Thyroid gland (tissue), 4 donors: Measurements from ENCODE around the gene WDR64.

ENCODE experiments used
- CTCF ChIP-seq, 6 experiments: fragments of 200-600 bp in 3 of 6; fragments of 450-650 bp in 3 of 6; sonication (generic) in 3 of 6; IDR thresholded peaks; one replicate each; pipeline ENCODE4 v1.5.1; 2016 to 2019; ENCODE audit warnings: antibody characterized with exemption in 6 of 6, mild to moderate bottlenecking in 2 of 6, inconsistent platforms in 1 of 6, moderate library complexity in 1 of 6
- POLR2A ChIP-seq, 2 donors: fragments of 450-650 bp; IDR thresholded peaks; one replicate each; pipeline ENCODE4 v1.6.1; 2017; ENCODE audit warnings: antibody characterized with exemption in 2 of 2, mild to moderate bottlenecking in 2 of 2, moderate library complexity in 1 of 2

- TF ChIP-seq CTCF (IDR thresholded peaks at IDR 0.05), result no peak
- no peak for TF ChIP-seq POLR2A (IDR thresholded peaks at IDR 0.05)
Observed at GRCh38 chr1:241717975-241718374, 65.9 kb downstream of the WDR64 start.
